Hematopoietic multipotent progenitor cell treated with erythropoietin and hydrocortisone succinate and interleukin-3 and kit ligand, for 6 days (in vitro differentiated cells): Measurements from ENCODE around the gene NPIPB2.
"Not testable (repeated sequence)": the region's sequence is repeated elsewhere in the genome, so short reads cannot be mapped to it uniquely, and the experiment has no call there.

Experiments
- DNase-seq: peaks from one replicate; pipeline ENCODE4 v3.0.0-alpha.2; 2015

Gene NPIPB2

DNA sequence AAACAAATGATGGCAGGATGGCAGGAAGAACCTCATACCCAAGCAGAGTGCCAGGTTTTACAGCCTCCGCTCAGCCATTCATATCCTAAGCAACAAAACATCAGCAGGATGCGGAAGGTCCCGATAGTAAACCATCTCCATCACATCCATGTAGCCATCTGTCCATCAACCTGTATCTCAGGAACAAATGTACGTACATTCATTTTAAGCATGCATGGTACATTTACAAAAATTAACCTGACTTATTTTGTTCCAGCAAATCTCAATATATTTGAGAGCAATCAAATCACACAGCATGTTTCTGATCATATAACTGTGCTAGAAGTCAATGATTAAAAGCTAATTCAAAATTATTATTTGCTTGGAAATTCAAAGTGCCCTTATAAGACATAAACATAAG lies at the start of gene NPIPB2:
TSS of gene NPIPB2 (minus strand) at position 101 of the 400 bp plus-strand sequence. CDS start at position 101, 0 bp downstream.
- not testable (repeated sequence) for DNase-seq

DNA sequence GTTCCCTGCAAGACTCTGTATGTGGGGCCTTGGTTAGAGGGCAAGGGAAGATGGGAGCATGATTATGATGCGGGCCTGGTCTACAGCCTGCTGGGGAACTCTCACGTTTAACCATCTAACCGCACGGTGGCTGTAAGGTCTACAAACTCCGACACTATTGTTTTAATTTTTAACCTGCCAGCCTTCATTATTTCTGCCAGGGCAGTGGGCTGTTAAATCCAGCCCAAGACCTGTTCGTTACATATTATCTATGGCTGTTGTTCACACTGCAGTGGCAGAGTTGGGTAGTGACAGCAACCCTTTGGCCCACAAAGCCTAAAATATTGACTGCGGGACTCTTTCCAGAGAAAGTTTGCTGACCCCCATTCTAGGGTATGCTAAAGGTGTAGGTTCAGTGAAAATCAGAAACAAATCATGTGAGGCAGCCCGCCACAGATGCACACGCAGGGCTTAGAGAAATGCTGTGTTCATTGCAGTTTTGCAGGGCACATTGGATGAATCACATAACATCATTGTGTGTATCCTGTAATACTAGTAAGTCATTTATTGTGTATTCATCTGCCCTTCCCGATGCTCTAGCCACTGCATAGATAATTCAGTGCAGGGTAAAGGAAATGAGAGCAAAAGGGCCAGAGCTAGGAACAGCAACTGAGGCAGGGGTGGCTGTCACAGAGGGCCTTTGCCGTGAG lies 49.0 kb upstream of the NPIPB2 start:
- no peak for DNase-seq

DNA sequence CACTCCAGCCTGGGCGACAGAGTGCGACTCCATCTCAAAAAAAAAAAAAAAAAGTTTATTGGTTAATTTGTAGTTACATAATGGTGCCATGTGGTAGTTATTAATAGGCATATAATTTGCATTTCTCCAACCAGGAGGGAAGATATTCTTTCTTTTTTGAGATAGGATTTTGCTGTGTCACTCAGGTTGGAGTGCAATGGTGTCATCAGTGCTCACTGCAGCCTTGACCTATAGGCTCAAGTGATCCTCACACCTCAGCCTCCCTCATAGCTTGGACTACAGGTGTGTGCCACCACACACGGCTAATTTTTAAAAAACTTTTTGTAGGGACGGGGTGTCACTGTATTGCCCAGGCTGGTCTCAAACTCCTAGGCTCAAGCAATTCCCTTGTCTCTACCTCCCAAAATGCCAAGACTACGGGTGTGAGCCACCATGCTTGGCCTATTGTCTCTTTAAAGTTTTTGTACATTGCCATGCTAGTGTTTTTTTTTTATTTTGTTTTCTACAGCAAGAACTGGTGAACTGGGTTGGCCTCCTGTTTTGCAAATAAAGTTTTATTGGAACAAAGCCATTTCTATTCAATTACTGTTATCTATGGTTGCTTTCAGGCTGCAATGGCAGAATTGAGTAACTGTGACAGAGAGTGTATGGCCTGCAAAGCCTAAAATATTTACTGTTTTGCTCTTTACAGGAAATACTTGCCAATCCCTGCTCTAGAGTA lies 46.6 kb upstream of the NPIPB2 start:
- no peak for DNase-seq

GRCh38 chr16:11986521-11987057 lies 44.7 kb upstream of the NPIPB2 start:
- DNase-seq, result no peak

DNA sequence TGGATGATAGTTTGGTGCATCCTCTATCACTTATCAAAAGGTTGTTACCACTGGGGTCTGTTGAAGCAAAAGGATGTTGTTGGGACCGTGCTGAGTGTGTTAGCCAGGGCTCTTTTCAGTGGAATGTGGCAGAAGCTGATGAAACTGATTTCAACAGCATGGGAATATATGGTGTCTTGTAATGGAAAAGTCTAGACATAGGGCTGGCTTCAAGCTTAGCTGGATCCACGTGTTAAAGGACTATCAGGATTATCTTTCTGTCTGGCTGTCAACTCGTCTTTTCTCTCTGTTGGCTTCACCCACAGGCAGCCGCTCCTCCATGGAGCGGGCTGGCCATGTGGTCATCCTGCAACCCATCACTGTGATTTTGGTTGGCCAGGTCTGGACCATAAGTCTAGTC lies 43.4 kb upstream of the NPIPB2 start:
- DNase-seq, result no peak

- peak; percentile 30 for DNase-seq
These were observed 38.4 kb upstream of the NPIPB2 start for GRCh38 chr16:11980136-11980844.

DNA sequence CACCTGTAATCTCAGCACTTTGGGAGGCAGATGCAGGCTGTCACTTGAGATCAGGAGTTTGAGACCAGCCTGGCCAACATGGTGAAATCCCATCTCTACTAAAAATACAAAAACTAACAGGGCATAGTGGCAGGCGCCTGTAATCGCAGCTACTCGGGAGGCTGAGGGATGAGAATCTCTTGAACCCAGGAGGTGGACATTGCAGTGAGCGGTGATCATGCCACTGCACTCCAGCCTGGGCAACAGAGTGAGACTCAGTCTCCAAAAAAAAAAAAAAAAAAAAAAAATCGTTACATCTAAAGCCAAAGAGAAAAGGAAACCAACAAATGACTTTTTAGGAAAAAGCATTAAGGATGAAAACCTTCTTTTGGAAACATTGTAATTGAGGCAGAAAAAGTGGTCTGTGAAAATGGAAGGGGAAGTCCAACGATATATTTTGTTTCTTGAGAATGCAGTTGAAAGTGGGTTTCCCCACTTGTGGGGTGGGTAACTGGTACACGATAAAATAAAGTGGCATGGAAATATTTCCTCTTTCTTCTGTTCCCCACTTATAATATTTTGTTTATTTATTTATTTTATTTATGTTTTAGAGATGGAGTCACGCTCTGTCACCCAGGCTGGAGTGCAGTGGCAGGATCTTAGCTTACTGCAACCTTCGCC lies 37.3 kb upstream of the NPIPB2 start:
- DNase-seq, result no peak

- DNase-seq, result no peak
These were observed 36.2 kb upstream of the NPIPB2 start for GRCh38 chr16:11978080-11978479.

DNA sequence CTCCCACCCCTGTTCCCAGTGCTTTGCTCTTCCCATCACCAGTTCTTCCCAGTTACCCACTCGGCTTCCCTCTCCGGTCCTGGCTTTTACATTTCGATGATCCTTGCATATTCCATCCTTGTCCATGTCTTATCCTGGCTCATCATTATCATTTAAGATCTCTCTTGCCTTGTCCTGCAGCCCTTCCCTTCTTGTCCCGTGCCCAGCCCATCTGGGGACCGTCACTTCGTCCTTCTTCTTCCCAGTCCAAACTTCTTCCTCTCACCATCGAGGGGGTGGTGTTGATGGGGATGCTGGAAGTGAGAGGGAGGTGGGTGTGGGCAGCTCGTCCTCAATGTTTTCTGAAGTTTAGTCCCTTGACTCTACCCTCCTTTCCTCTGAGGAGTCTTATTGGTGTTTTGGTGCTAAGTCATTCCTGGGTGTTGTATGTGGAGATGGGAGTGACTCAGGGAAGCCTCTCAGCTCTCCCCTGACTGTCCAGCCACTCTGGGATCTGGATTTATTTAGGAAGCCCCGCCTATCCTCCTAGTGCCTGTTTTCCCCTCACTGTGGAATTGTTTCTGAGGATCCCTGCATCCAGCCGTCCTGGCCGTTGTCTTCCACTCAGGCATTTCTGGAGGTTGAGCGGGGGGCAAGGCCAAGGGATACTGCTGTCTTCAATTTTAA lies 35.7 kb upstream of the NPIPB2 start:
- DNase-seq, result no peak

DNA sequence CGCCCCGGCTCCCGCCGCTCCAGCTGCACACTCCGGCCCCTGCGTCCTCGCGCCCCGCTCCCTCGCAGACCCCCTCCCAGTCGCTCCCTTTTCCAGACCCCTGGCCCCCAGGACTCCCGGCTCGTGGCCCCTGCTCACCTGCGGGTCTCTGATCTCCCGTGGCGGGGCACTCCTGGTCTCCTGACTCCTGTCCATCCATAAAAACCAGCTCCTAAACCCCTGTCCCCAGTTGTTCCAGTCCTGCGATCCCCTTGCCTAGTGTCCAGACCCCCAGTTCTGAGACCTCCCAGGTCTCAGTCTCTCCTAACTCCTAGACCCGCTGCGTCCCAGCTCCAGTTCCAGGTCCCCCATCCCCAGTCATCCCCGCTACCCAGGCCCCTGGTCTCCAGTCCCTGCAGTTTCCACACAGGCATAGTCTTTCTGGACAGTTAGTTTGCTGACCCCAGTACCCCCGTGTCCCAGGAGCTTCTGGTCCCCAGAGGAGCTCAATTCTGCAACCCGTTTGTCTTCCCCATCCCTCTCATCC lies 35.1 kb upstream of the NPIPB2 start:
- no peak for DNase-seq

DNA sequence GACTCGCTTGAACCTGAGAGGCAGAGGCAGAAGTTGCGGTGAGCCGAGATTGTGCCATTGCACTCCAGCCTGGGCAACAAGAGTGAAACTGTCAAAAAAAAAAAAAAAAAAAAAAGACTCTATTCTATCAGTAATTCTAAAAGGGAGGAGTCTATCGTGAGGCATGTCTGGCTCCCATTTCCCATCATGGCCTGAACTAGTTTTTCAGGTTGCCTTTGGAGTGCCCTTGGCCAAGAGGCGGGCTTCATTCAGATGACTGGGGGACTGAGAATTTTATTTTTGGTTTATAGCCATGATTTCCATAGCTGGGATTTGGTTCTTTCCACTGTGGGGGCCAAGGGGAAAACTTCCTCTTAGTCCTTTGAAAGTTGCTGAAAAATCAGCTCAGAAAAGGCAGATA lies 31.2 kb upstream of the NPIPB2 start:
- DNase-seq, result no peak

- DNase-seq, result peak; percentile 62
These were observed 30.3 kb upstream of the NPIPB2 start for GRCh38 chr16:11972128-11972527.

DNA sequence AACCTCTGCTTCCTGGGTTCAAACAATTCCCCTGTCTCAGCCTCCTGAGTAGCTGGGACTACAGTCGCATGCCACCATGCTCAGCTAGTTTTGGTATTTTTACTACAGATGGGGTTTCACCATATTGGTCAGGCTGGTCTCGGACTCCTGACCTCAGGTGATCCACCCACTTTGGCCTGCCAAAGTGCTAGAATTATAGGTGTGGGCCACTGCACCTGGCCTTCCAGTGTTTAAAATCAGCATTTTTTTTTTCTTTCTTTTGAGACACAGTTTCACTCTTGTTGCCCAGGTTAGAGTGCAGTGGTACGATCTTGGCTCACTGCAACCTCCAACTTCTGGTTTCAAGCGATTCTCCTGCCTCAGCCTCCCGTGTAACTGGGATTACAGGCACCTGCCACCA lies 28.4 kb upstream of the NPIPB2 start:
- DNase-seq, result not testable (repeated sequence)

DNA sequence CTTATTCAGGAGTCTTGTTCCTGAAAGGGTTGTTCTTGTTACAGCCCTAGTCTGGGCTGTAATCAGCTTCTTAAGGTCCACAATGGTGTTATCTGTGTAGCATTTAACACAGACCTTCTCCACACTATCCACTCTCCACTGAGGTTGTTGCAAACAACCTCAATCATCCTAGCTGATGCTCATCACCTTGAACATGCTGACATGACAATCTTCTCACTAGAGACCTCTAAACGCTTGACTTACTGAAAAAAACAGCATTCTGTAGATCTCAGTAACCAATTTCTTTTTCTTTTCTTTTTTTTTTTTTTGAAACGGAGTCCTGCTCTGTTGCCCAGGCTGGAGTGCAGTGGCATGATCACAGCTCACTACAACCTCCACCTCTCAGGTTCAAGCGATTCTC lies 26.7 kb upstream of the NPIPB2 start:
- DNase-seq, result no peak

- no peak for DNase-seq
These were observed 25.5 kb upstream of the NPIPB2 start for GRCh38 chr16:11967195-11967911.

DNA sequence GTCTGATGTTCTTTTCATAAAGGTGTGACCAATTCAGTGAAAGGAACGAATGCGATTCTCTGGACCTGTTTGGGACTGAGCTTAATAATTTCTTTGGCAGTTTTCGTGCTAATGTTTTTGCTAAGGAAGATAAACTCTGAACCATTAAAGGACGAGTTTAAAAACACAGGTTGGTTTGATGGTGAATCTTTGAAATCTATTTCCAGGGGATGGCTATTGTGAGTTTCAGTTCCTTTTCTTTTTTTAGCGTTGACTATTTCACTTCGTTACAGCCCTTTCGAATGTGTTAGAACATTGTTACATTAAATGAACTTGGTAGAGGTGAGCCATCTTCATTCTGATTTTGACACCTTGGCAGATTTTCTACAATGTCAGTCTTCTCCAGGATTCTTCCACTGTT lies 24.3 kb upstream of the NPIPB2 start:
- no peak for DNase-seq

DNA sequence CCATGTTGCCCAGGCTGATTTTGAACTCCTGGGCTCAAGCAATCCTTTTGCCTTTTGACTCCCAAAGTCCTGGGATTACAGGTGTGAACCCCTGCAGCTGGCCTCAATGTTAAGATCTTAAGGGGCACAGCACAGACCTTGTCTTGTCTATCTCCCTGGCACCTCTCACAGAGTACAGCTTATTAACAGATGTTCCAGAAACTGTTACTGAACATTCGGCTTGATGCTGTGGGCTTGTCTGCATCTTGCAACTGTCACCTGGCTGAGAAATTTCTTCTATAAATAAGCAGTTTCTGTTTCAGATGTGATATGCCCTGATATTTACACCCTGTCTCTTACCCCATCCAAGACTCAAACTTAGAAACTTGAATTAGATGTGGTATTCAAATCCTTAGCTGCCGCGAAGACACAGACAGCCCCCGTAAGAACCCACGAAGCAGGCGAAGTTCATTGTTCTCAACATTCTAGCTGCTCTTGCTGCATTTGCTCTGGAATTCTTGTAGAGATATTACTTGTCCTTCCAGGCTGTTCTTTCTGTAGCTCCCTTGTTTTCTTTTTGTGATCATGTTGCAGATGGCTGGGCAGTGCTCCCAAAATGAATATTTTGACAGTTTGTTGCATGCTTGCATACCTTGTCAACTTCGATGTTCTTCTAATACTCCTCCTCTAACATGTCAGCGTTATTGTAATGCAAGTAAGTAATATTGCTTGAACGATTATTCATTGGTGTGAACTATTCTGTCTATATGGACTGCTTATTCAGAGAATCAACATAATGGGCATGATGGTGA lies 23.1 kb upstream of the NPIPB2 start, which contains the start of gene TNFRSF17:
TSS of gene TNFRSF17 (plus strand) at position 450 of the 791 bp plus-strand sequence. CDS start at position 565, 115 bp downstream.
- DNase-seq, result no peak

DNA sequence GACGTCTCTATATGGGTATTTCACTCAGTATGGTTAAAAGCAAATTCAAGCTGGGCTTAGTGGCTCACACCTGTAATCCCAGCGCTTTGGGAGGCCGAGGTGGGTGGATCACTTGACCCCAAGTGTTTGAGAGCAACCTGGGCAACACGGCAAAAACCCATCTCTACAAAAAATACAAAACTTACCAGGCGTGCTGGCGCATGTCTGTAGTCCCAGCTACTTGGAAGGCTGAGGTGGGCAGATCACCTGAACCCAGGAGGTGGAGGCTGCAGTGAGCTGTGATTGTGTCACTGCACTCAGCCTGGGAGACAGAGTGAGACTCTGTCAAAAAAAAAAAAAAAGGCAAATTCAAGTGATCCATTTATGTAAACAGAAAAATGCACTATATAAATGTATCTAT lies 21.9 kb upstream of the NPIPB2 start:
- no peak for DNase-seq

GRCh38 chr16:11962978-11963377 lies 21.1 kb upstream of the NPIPB2 start:
- DNase-seq, result not testable (repeated sequence)

DNA sequence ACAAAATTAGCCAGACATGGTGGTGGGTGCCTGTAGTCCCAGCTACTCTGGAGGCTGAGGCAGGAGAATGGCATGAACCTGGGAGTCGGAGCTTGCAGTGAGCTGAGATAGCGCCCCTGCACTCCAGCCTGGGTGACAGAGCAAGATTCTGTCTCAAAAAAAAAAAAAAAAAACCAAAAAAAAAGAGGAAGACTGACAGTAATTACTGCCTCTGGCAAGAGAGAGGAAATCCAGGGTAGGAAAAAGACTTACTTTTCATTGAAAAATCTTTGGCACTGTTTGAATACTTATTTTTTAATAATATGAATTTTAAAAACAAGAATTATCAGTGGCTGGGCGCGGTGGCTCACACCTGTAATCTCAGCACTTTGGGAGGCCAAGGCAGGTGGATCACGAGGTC lies 20.6 kb upstream of the NPIPB2 start:
- not testable (repeated sequence) for DNase-seq
